Neuronal stem cell (in vitro differentiated cells): Measurements from ENCODE around the gene UGDH.

ENCODE experiments used
- DNase-seq: peaks from one replicate; pipeline ENCODE4 v3.0.0-alpha.2; 2013; ENCODE audit warnings: low spot score
- H2AFZ ChIP-seq: one replicate; pipeline ENCODE4 v1.6.1; 2013; ENCODE audit warnings: mild to moderate bottlenecking, low read length, inconsistent platforms
- H2AK5ac ChIP-seq: 2 replicates; pipeline ENCODE4 v1.6.1; 2013; ENCODE audit warnings: low read depth, mild to moderate bottlenecking, inconsistent platforms, low read length, moderate library complexity, mixed read lengths
- H2BK120ac ChIP-seq: 2 replicates; pipeline ENCODE4 v1.6.1; 2013; ENCODE audit warnings: low read depth, mild to moderate bottlenecking, inconsistent platforms, low read length, moderate library complexity, mixed read lengths
- H2BK12ac ChIP-seq: one replicate; pipeline ENCODE4 v1.6.1; 2013; ENCODE audit warnings: low read length, inconsistent platforms
- H2BK15ac ChIP-seq: 2 replicates; pipeline ENCODE4 v1.6.1; 2013; ENCODE audit warnings: mild to moderate bottlenecking, low read length, inconsistent platforms, mixed read lengths
- H2BK5ac ChIP-seq: one replicate; pipeline ENCODE4 v1.6.1; 2013; ENCODE audit warnings: inconsistent platforms, mild to moderate bottlenecking, low read length, moderate library complexity
- H3K14ac ChIP-seq: one replicate; pipeline ENCODE4 v1.6.1; 2013; ENCODE audit warnings: low read length, inconsistent platforms
- H3K18ac ChIP-seq: 2 replicates; pipeline ENCODE4 v1.6.1; 2013; ENCODE audit warnings: low read length, inconsistent platforms
- H3K23ac ChIP-seq: 2 replicates; pipeline ENCODE4 v1.6.1; 2013; ENCODE audit warnings: low read depth, mild to moderate bottlenecking, mixed read lengths, low read length, inconsistent platforms; ENCODE audit not compliant: poor library complexity
- H3K27ac ChIP-seq: replicated peaks from 3 replicates; pipeline ENCODE4 v1.5.1; 2013; ENCODE audit warnings: low read length, inconsistent platforms
- H3K27me3 ChIP-seq, 3 experiments: 2 replicates each; pipeline ENCODE4 v1.6.1; 2013; ENCODE audit warnings: low read length in 3 of 3, mild to moderate bottlenecking in 2 of 3, inconsistent platforms in 1 of 3, low read depth in 1 of 3, mixed read lengths in 1 of 3, moderate library complexity in 1 of 3; ENCODE audit not compliant: control insufficient read depth in 3 of 3, insufficient read depth in 3 of 3
- H3K36me3 ChIP-seq, 2 donors: replicated peaks in 1 of 2; 2 replicates each; pipeline ENCODE4 v1.6.1; 2013; ENCODE audit warnings: low read length in 2 of 2; ENCODE audit not compliant: control insufficient read depth in 2 of 2, insufficient read depth in 2 of 2
- H3K4ac ChIP-seq: 2 replicates; pipeline ENCODE4 v1.6.1; 2013; ENCODE audit warnings: inconsistent platforms, mild to moderate bottlenecking, low read length, moderate library complexity
- H3K4me1 ChIP-seq, 2 donors: 1 replicate in 1 of 2; 2 replicates in 1 of 2; pipeline ENCODE4 v1.6.1; 2013; ENCODE audit warnings: low read length in 2 of 2, low read depth in 1 of 2; ENCODE audit not compliant: control insufficient read depth in 2 of 2, insufficient read depth in 1 of 2
- H3K4me2 ChIP-seq: one replicate; pipeline ENCODE4 v1.6.1; 2013; ENCODE audit warnings: mild to moderate bottlenecking, low read length, inconsistent platforms; ENCODE audit not compliant: insufficient read depth, poor library complexity, severe bottlenecking
- H3K4me3 ChIP-seq, 2 donors: 2 replicates each; pipeline ENCODE4 v1.5.1; 2013; ENCODE audit warnings: low read length in 2 of 2, mild to moderate bottlenecking in 2 of 2, inconsistent platforms in 1 of 2, moderate library complexity in 1 of 2
- H3K79me1 ChIP-seq: one replicate; pipeline ENCODE4 v1.6.1; 2013; ENCODE audit warnings: low read depth, mild to moderate bottlenecking, inconsistent platforms, low read length, moderate library complexity
- H3K9ac ChIP-seq: one replicate; pipeline ENCODE4 v1.6.1; 2013; ENCODE audit warnings: mild to moderate bottlenecking, low read depth, low read length, inconsistent platforms; ENCODE audit not compliant: poor library complexity
- H3K9me3 ChIP-seq, 2 donors: replicated peaks in 1 of 2; 2 replicates each; pipeline versions ENCODE3 to v1.6.1; 2013; ENCODE audit warnings: low read length in 2 of 2, mild to moderate bottlenecking in 2 of 2, inconsistent platforms in 1 of 2, low read depth in 1 of 2, mixed read lengths in 1 of 2, moderate library complexity in 1 of 2; ENCODE audit not compliant: control insufficient read depth in 2 of 2, insufficient read depth in 1 of 2
- H4K8ac ChIP-seq: one replicate; pipeline ENCODE4 v1.6.1; 2013; ENCODE audit warnings: low read depth, mild to moderate bottlenecking, inconsistent platforms, low read length, moderate library complexity
- H4K91ac ChIP-seq: one replicate; pipeline ENCODE4 v1.6.1; 2013; ENCODE audit warnings: low read length, low read depth, mild to moderate bottlenecking, inconsistent platforms; ENCODE audit not compliant: poor library complexity
- WGBS, 2 donors: extraction: QIAGEN DNeasy Blood & Tissue Kit; methylation state at CpG; one replicate each; pipeline ENCODE4 v1.1.7; 2013; ENCODE audit warnings: missing lambda C conversion rate in 2 of 2, mixed read lengths in 1 of 2; ENCODE audit not compliant: insufficient read length in 2 of 2, insufficient replicate concordance in 1 of 2; ENCODE audit errors: extremely low coverage in 2 of 2; 5-methylcytosine and 5-hydroxymethylcytosine counted together

The UGDH gene

GRCh38 chr4:39525822-39526690 is 1.2 kb downstream of the UGDH start:
- Histone ChIP-seq H3K4me3 (peak overlapping the region; percentile 89 to 95), H3K9me3 (peaks cover 8 to 19% of the 10 kb centered on the region in 2 donors), H2BK120ac (no peak overlapping the region), H3K4ac (no peak overlapping the region), H2BK15ac (no peak overlapping the region), H3K27me3 (no peaks in the 10 kb centered on the region), H3K23ac (no peak overlapping the region), H3K36me3 (peaks cover 3 to 38% of the 10 kb centered on the region in 2 donors), H2BK12ac (no peak overlapping the region), H4K91ac (no peak overlapping the region), H3K14ac (no peak overlapping the region), H3K9ac (no peak overlapping the region), H3K79me1 (peaks cover 3% of the 10 kb centered on the region), H3K18ac (no peak overlapping the region), H3K4me1 (peaks cover 2 to 4% of the 10 kb centered on the region in 2 donors), H2AFZ (peak overlapping the region; percentile 95), H2AK5ac (no peak overlapping the region), H4K8ac (no peak overlapping the region), H2BK5ac (no peak overlapping the region), H3K4me2 (peak overlapping the region; percentile 68), H3K27ac (peak overlapping the region; percentile 98)
- WGBS, 2 donors: no CpG with 5 or more reads among the region's 9 CpGs
- DNase-seq: no peak

GRCh38 chr4:39524161-39524957 is 2.9 kb downstream of the UGDH start:
- Histone ChIP-seq H3K4ac (no peak overlapping the region), H3K4me3 (no peak overlapping the region), H3K27me3 (no peaks in the 10 kb centered on the region), H3K79me1 (no peaks in the 10 kb centered on the region), H3K4me2 (no peak overlapping the region), H4K8ac (no peak overlapping the region), H3K27ac (no peak overlapping the region), H2AK5ac (no peak overlapping the region), H3K14ac (no peak overlapping the region), H3K23ac (no peak overlapping the region), H3K9ac (no peak overlapping the region), H2BK15ac (no peak overlapping the region), H2BK5ac (no peak overlapping the region), H3K36me3 (peaks cover 0 to 36% of the 10 kb centered on the region in 2 donors), H2AFZ (no peak overlapping the region), H3K4me1 (peaks cover 2 to 4% of the 10 kb centered on the region in 2 donors), H2BK120ac (no peak overlapping the region), H3K18ac (no peak overlapping the region), H4K91ac (no peak overlapping the region), H2BK12ac (no peak overlapping the region), H3K9me3 (peaks cover 0 to 2% of the 10 kb centered on the region in 2 donors)
- no peak for DNase-seq
- WGBS, 2 donors: no CpG with 5 or more reads among the region's 7 CpGs

- Histone ChIP-seq H3K79me1 (no peaks in the 10 kb centered on the region), H3K36me3 (peaks cover 2 to 58% of the 10 kb centered on the region in 2 donors), H3K18ac (no peak overlapping the region), H4K8ac (no peak overlapping the region), H3K9me3 (no peaks in the 10 kb centered on the region), H2BK5ac (no peak overlapping the region), H3K4me3 (no peak overlapping the region), H3K14ac (no peak overlapping the region), H3K4ac (no peak overlapping the region), H3K23ac (no peak overlapping the region), H3K9ac (no peak overlapping the region), H2BK15ac (no peak overlapping the region), H3K4me1 (no peaks in the 10 kb centered on the region), H4K91ac (no peak overlapping the region), H3K27me3 (no peaks in the 10 kb centered on the region), H2AK5ac (no peak overlapping the region), H3K27ac (no peak overlapping the region), H3K4me2 (no peak overlapping the region), H2AFZ (no peak overlapping the region), H2BK12ac (no peak overlapping the region), H2BK120ac (no peak overlapping the region)
- no peak for DNase-seq
- WGBS, 2 donors: no CpG with 5 or more reads among the region's 2 CpGs
These were observed 5.2 kb downstream of the UGDH start for GRCh38 chr4:39522068-39522467.
